ENCODE measurements around the gene PLIN5.

DNA sequence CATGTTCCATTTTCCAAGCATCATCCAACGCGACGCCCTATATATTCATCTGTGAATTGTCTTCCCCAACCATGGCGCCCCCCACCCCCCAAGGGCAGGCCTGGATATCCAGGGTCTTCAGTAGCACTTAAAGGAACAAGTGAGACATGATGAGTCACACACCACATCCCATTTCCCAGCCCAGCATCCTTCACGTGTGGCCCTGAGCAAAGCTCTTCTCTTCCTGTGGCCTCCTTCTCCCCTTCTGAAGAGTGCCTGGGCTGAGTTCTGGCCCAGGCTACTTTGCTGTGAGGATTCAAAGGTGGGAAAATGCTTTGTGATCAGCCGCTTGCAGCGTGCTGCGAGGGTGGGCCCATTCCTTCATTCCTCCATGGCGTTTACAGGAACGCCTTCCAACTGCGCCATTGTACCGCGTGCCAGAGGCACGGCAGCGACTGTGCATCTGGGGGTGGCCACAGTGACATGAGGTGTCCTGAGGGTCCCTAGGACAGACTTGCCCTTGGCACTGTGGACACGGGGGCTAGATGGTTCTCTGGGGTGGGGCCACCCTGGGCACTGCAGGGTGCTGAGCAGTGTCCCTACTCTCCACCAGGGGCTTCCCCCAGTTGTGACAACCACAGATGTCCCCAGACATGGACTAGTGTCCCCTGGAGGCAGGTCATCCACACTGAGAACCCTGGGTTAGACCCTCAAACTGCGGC is 28.4 kb downstream of the PLIN5 start:
- TF ChIP-seq, protein P1, sequence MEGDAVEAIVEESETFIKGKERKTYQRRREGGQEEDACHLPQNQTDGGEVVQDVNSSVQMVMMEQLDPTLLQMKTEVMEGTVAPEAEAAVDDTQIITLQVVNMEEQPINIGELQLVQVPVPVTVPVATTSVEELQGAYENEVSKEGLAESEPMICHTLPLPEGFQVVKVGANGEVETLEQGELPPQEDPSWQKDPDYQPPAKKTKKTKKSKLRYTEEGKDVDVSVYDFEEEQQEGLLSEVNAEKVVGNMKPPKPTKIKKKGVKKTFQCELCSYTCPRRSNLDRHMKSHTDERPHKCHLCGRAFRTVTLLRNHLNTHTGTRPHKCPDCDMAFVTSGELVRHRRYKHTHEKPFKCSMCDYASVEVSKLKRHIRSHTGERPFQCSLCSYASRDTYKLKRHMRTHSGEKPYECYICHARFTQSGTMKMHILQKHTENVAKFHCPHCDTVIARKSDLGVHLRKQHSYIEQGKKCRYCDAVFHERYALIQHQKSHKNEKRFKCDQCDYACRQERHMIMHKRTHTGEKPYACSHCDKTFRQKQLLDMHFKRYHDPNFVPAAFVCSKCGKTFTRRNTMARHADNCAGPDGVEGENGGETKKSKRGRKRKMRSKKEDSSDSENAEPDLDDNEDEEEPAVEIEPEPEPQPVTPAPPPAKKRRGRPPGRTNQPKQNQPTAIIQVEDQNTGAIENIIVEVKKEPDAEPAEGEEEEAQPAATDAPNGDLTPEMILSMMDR (optimal IDR thresholded peaks at IDR 0.05 in 1 of 3, IDR thresholded peaks at IDR 0.05 in 1 of 3, conservative IDR thresholded peaks at IDR 0.05 in 1 of 3; ENCODE audit: extremely low read depth in 1 of 3, insufficient read depth in 2 of 3, low read length in 3 of 3) = no peak
- TF ChIP-seq EZH2 (IDR thresholded peaks at IDR 0.05; ENCODE audit: low read length) = no peak

Measured in keratinocyte (primary cell).